ENCODE data around the gene SHMT1.

DNA sequence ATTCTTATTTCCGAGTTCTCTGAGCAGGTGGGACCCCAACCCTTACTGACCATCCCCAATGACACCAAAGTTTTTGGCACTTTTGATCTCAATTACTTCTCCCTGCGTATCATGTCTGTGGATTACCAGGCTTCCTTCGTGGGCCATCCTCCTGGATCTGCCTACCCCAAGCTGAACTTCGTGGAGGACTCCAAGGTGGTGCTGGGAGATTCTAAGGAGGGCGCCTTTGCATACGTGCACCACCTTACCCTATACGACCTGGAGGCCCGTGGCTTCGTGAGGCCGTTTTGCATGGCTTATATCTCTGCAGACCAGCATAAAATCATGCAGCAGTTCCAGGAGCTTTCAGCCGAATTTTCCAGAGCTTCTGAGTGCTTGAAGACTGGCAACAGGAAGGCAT, 47.4 kb downstream of the SHMT1 start:
- no peak for TF ChIP-seq ZNF384 (IDR thresholded peaks at IDR 0.05)
- TF ChIP-seq FOXA1 (IDR thresholded peaks at IDR 0.05), result no peak
- TF ChIP-seq LEF1 (IDR thresholded peaks at IDR 0.05; ENCODE audit: borderline replicate concordance), result no peak
- TF ChIP-seq NFRKB (IDR thresholded peaks at IDR 0.05), result no peak
- TF ChIP-seq ARNT (IDR thresholded peaks at IDR 0.05), result no peak
- no peak for TF ChIP-seq FOXK2 (IDR thresholded peaks at IDR 0.05)
- TF ChIP-seq FOXM1 (IDR thresholded peaks at IDR 0.05; ENCODE audit: borderline replicate concordance), result no peak
- TF ChIP-seq SUZ12 (IDR thresholded peaks at IDR 0.05), result no peak
- TF ChIP-seq, protein P1, sequence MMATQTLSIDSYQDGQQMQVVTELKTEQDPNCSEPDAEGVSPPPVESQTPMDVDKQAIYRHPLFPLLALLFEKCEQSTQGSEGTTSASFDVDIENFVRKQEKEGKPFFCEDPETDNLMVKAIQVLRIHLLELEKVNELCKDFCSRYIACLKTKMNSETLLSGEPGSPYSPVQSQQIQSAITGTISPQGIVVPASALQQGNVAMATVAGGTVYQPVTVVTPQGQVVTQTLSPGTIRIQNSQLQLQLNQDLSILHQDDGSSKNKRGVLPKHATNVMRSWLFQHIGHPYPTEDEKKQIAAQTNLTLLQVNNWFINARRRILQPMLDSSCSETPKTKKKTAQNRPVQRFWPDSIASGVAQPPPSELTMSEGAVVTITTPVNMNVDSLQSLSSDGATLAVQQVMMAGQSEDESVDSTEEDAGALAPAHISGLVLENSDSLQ (IDR thresholded peaks at IDR 0.05), result no peak
- TF ChIP-seq SP1 (IDR thresholded peaks at IDR 0.05), result no peak
- TF ChIP-seq TARDBP (IDR thresholded peaks at IDR 0.05), result no peak
- no peak for TF ChIP-seq BHLHE40 (IDR thresholded peaks at IDR 0.05; ENCODE audit: borderline replicate concordance)

All from HEK293T (cell line).